GM12878 (cell line): ENCODE measurements around the gene CMSS1. TPM values are rescaled to one million over a fixed set of nuclear protein-coding genes. Genes with fewer than 3 reads are reported as not detected.

Experiments used
- ATAC-seq: fragments of 200-7000 bp; cut with Tn5 transposase; 3 replicates; pipeline ENCODE4 v1.9.1; 2020; ENCODE audit warnings: mild to moderate bottlenecking, moderate library complexity
- BruUV-seq: library from RNA; stranded (reverse); fragments of 400-500 nt; replicated peaks from 2 replicates; lab custom pipeline; 2021; lab: Mats Ljungman, UMichigan
- CTCF ChIA-PET: fragments of 300-600 bp; sonication (Branson Sonifier 250); formaldehyde crosslinking; extraction: SDS; loops from one replicate; lab custom pipeline; 2021; ENCODE audit warnings: inconsistent platforms; lab: Yijun Ruan, JAX
- POLR2A ChIA-PET: fragments of 350-600 bp; formaldehyde crosslinking; extraction: SDS; loops from one replicate; lab custom pipeline; 2021; ENCODE audit warnings: inconsistent platforms; lab: Charles Lee
- RAD21 ChIA-PET: fragments of 300-600 bp; sonication (Branson Sonifier 250); formaldehyde crosslinking; loops from one replicate; lab custom pipeline; 2023; ENCODE audit warnings: antibody characterized with exemption; ENCODE audit not compliant: unreplicated experiment; lab: Charles Lee
- SMC1A ChIA-PET: fragments of 300-600 bp; sonication (Branson Sonifier 250); formaldehyde crosslinking; loops from one replicate; lab custom pipeline; 2023; ENCODE audit not compliant: unreplicated experiment, uncharacterized antibody; lab: Charles Lee
- DNase-seq: peaks from one replicate; pipeline ENCODE4 v3.0.0-alpha.2; 2011; ENCODE audit warnings: low read depth, low spot score
- FAIRE-seq: peaks from 3 replicates; lab custom pipeline; 2011; peaks lifted over from hg19 to GRCh38; lab: Jason Lieb, UNC
- H2AFZ ChIP-seq: 2 replicates; pipeline ENCODE4 v1.6.0; 2011; ENCODE audit warnings: low read depth, low read length, control low read depth; ENCODE audit not compliant: control insufficient read depth
- H3K27ac ChIP-seq: 2 replicates; pipeline ENCODE4 v1.5.1; 2011; ENCODE audit warnings: control low read depth; ENCODE audit not compliant: control insufficient read depth, insufficient read depth
- H3K27me3 ChIP-seq, 2 experiments: replicated peaks in 1 of 2; 2 replicates each; pipeline versions ENCODE4 v1.6.0 to v1.6.1; 2011; ENCODE audit warnings: low read length in 1 of 2; ENCODE audit not compliant: control insufficient read depth in 2 of 2, insufficient read depth in 2 of 2
- H3K36me3 ChIP-seq, 2 experiments: 2 replicates each; pipeline ENCODE4 v1.5.1; 2011; ENCODE audit warnings: low read length in 1 of 2; ENCODE audit not compliant: control insufficient read depth in 2 of 2, insufficient read depth in 2 of 2
- H3K4me1 ChIP-seq: 2 replicates; pipeline ENCODE4 v1.6.1; 2011; ENCODE audit warnings: mild to moderate bottlenecking, low read length, moderate library complexity, mixed read lengths; ENCODE audit not compliant: control insufficient read depth, insufficient read depth
- H3K4me2 ChIP-seq: 2 replicates; pipeline ENCODE4 v1.6.0; 2011; ENCODE audit warnings: control low read depth; ENCODE audit not compliant: control insufficient read depth, insufficient read depth
- H3K4me3 ChIP-seq: fragments of 200-600 bp; sonication (generic); 2 replicates; pipeline ENCODE4 v1.5.1; 2016
- H3K79me2 ChIP-seq: 2 replicates; pipeline ENCODE4 v1.6.0; 2011; ENCODE audit warnings: low read length; ENCODE audit not compliant: control insufficient read depth, insufficient read depth
- H3K9ac ChIP-seq: 2 replicates; pipeline ENCODE4 v1.8.0; 2011; ENCODE audit warnings: low read length, control low read depth, mixed read lengths; ENCODE audit not compliant: control insufficient read depth, insufficient read depth
- H3K9me3 ChIP-seq: replicated peaks from 3 replicates; pipeline ENCODE4 v1.5.1; 2011; ENCODE audit warnings: mild to moderate bottlenecking, low read length; ENCODE audit not compliant: control insufficient read depth, insufficient read depth
- H4K20me1 ChIP-seq: 2 replicates; pipeline ENCODE4 v1.6.0; 2011; ENCODE audit not compliant: control insufficient read depth, insufficient read depth
- PAX8 ChIP-seq: fragments of 450-650 bp; IDR thresholded peaks from 2 replicates; pipeline ENCODE4 v1.6.1; 2017; ENCODE audit warnings: mild to moderate bottlenecking, moderate library complexity
- RAD21 ChIP-seq: IDR thresholded peaks from 2 replicates; pipeline ENCODE4 v1.6.1; 2011; ENCODE audit warnings: mild to moderate bottlenecking, low read depth, low read length, moderate library complexity; ENCODE audit not compliant: insufficient read depth
- SMC3 ChIP-seq: IDR thresholded peaks from 2 replicates; pipeline ENCODE4 v1.6.1; 2011; ENCODE audit warnings: low read length, improper control_type of control experiment, borderline replicate concordance
- WGBS: methylation state at CpG from one replicate; pipeline ENCODE4 v1.1.6; 2016; ENCODE audit warnings: low lambda C conversion rate; ENCODE audit not compliant: insufficient replicate concordance, insufficient coverage; ENCODE audit errors: missing lambda C conversion rate; 5-methylcytosine and 5-hydroxymethylcytosine counted together
- in situ Hi-C: fragments of 300-500 bp; cut with MboI; formaldehyde crosslinking; loops from 9 replicates; pipeline ENCODE4 v1.14.3; 2018; ENCODE audit warnings: mixed read lengths
- intact Hi-C: fragments of 100-400 bp; cut with micrococcal nuclease; formaldehyde crosslinking; loops from one replicate; pipeline ENCODE4 v1.14.2; 2022; ENCODE audit not compliant: unreplicated experiment
- polyA plus RNA-seq, 11 experiments: library from polyadenylated mRNA; depleted of rRNA in 4 of 11; unstranded in 6 of 11; stranded (reverse) in 5 of 11; fragments of >200 nt; fragmentation: Nextera tagmentation in 4 of 11; fragmentation: Illumina TruSeq in 1 of 11; extraction: Ambion mirVana in 4 of 11; extraction: Trizol in 1 of 11; gene quantifications; 1 replicate in 1 of 11; 2 replicates in 10 of 11; pipeline versions ENCODE4 v1.2.1 to v1.2.3, GENCODE V29; 2011 to 2016; ENCODE audit warnings: inconsistent platforms in 2 of 11, missing spikeins in 2 of 11, low read depth in 1 of 11
- total RNA-seq, 4 experiments: library from RNA; depleted of rRNA in 3 of 4; stranded (reverse); fragments of >200 nt in 3 of 4; fragmentation: Illumina TruSeq in 1 of 4; extraction: Trizol in 1 of 4; gene quantifications; 2 replicates each; pipeline versions ENCODE4 v1.2.1 to v1.2.3, GENCODE V29; 2013 to 2021
- TF ChIP-seq, protein P1 (sequence below), 3 experiments: IDR thresholded peaks in 2 of 3; conservative IDR thresholded peaks in 1 of 3; 2 replicates each; pipeline ENCODE4 v1.5.1; 2011; ENCODE audit warnings: low read depth in 3 of 3, low read length in 3 of 3, mild to moderate bottlenecking in 3 of 3, control low read depth in 2 of 3, moderate library complexity in 2 of 3, inconsistent platforms in 1 of 3, mixed read lengths in 1 of 3; ENCODE audit not compliant: control insufficient read depth in 2 of 3, insufficient read depth in 1 of 3; ENCODE audit errors: extremely low read depth in 1 of 3
- TF ChIP-seq, protein P2 (sequence below): fragments of 450-650 bp; IDR thresholded peaks from 2 replicates; pipeline ENCODE4 v1.6.1; 2016; ENCODE audit warnings: mild to moderate bottlenecking

Gene CMSS1
- total and polyA plus RNA-seq, 10 of the 15 experiments (the other 5 are each of a cell fraction or from before 2014, with no cell fraction given), result 31.0 to 118 (median 70.1) TPM

DNA sequence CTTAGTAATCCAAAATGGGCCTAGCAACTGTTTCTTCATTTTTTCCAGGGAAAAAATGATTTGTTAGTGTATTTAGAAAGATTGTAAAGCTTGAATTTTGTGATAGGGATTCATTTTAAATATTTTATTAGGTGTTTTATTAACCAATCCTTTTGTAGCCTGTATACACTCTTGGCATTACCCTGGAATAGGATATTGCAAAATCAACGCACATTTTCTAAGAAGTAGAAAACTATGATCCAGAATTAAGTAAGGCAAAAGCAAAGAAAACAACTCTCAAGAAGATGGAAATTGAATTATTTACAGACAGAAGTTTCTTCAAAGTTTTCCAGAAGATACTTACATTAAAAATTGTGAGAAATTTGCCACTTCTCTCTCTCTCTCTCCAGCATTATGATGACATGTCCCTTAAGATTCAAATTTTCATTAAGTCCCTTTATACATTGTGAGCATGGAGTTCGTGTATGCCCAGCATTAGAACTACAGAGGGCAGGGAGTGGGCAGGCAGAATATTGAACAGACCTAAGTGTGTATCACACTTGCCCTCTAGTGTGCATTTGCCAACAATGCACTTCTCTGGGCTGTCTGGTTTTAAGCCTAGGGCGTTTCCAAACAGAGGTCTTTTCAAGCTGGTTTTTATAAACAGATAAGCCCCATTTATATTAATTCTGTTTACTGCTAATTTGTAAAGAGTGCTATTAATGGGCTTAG is 28.5 kb upstream of the CMSS1 start:
- H3K79me2 ChIP-seq, result no peaks in the 10 kb centered on the region
- H3K9ac ChIP-seq, result no peak overlapping the region
- H3K27ac ChIP-seq, result no peak overlapping the region
- no peak overlapping the region for H3K4me2 ChIP-seq
- POLR2A ChIA-PET, result no interaction called here
- SMC1A ChIA-PET, result no interaction called here
- CTCF ChIA-PET, result interaction anchor here (0.7 to 1.6 kb wide), 5 partner anchors 22 to 973 kb away, joined by 3 to 6 read pairs (median 3); no protein-coding TSS in a partner anchor
- no peak for TF ChIP-seq PAX8
- TF ChIP-seq SMC3, result peak; percentile 44; the same call in 1 of the 2 replicates
- TF ChIP-seq RAD21, result peak; percentile 64
- TF ChIP-seq, protein P1, sequence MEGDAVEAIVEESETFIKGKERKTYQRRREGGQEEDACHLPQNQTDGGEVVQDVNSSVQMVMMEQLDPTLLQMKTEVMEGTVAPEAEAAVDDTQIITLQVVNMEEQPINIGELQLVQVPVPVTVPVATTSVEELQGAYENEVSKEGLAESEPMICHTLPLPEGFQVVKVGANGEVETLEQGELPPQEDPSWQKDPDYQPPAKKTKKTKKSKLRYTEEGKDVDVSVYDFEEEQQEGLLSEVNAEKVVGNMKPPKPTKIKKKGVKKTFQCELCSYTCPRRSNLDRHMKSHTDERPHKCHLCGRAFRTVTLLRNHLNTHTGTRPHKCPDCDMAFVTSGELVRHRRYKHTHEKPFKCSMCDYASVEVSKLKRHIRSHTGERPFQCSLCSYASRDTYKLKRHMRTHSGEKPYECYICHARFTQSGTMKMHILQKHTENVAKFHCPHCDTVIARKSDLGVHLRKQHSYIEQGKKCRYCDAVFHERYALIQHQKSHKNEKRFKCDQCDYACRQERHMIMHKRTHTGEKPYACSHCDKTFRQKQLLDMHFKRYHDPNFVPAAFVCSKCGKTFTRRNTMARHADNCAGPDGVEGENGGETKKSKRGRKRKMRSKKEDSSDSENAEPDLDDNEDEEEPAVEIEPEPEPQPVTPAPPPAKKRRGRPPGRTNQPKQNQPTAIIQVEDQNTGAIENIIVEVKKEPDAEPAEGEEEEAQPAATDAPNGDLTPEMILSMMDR (IDR thresholded peaks at IDR 0.05 in 2 of 3, conservative IDR thresholded peaks at IDR 0.05 in 1 of 3; ENCODE audit: control insufficient read depth in 2 of 3, extremely low read depth in 1 of 3, insufficient read depth in 1 of 3, low read depth in 3 of 3, low read length in 3 of 3), result peak; percentile 63 to 72 (median 66); a peak in 5 of 6 replicates
- TF ChIP-seq, protein P2, sequence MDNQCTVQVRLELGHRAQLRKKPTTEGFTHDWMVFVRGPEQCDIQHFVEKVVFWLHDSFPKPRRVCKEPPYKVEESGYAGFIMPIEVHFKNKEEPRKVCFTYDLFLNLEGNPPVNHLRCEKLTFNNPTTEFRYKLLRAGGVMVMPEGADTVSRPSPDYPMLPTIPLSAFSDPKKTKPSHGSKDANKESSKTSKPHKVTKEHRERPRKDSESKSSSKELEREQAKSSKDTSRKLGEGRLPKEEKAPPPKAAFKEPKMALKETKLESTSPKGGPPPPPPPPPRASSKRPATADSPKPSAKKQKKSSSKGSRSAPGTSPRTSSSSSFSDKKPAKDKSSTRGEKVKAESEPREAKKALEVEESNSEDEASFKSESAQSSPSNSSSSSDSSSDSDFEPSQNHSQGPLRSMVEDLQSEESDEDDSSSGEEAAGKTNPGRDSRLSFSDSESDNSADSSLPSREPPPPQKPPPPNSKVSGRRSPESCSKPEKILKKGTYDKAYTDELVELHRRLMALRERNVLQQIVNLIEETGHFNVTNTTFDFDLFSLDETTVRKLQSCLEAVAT, result no peak
- TF ChIP-seq, all 136 proteins: peak for 3
- in situ Hi-C loops, result no loop called here
- 0% methylated on average over 3 of the region's 3 CpGs for WGBS
- no peaks in the 10 kb centered on the region for H3K9me3 ChIP-seq
- BruUV-seq, result no TSS peak
- H3K36me3 ChIP-seq, result no peaks in the 10 kb centered on the region
- ATAC-seq (peak; percentile 99), FAIRE-seq (no peak), DNase-seq (no peak)
- intact Hi-C loops, result no loop called here
- RAD21 ChIA-PET, result interaction anchor here (0.6 kb wide), 1 partner anchor 43 kb away, joined by 3 read pairs; no protein-coding TSS in a partner anchor
- H3K4me3 ChIP-seq, result no peak overlapping the region
- no peaks in the 10 kb centered on the region; a peak in 1 of 4 replicates for H3K27me3 ChIP-seq
- H3K4me1 ChIP-seq, result no peaks in the 10 kb centered on the region
- no peaks in the 10 kb centered on the region for H4K20me1 ChIP-seq
- H2AFZ ChIP-seq, result no peak overlapping the region
